Lung microvascular endothelial cell (primary cell): ENCODE results near the gene CGREF1. TPM values are rescaled to one million over a fixed set of nuclear protein-coding genes. Genes with fewer than 3 reads are reported as not detected.
"Not testable (repeated sequence)": the region's sequence is repeated elsewhere in the genome, so short reads cannot be mapped to it uniquely, and the experiment has no call there.

Experiments
- DNase-seq, 2 donors: peaks; one replicate each; pipeline versions ENCODE4 v3.0.0 to v3.0.0-alpha.2; 2010; ENCODE audit warnings: low read depth in 2 of 2
- total RNA-seq: library from RNA; depleted of rRNA; stranded (reverse); fragments of >200 nt; gene quantifications from 2 replicates; pipeline ENCODE4 v1.2.1, GENCODE V29; 2014

The CGREF1 gene
- total RNA-seq, 1 donor from 2014 or later = 2.0 TPM

- DNase-seq = no peak
Measured at GRCh38 chr2:27115519-27115918, 3.4 kb downstream of the CGREF1 start.

GRCh38 chr2:27111392-27112078 is 7.4 kb downstream of the CGREF1 start:
- not testable (repeated sequence) for DNase-seq

GRCh38 chr2:27110603-27111352 is 8.2 kb downstream of the CGREF1 start:
- not testable (repeated sequence) for DNase-seq

GRCh38 chr2:27109083-27109482 is 9.8 kb downstream of the CGREF1 start:
- DNase-seq = no peak

- peak in 1 of 2 donors; percentile 39 for DNase-seq
Measured at GRCh38 chr2:27108221-27108620, 10.7 kb downstream of the CGREF1 start.

- DNase-seq = no peak
Measured at GRCh38 chr2:27105981-27106380, 12.9 kb downstream of the CGREF1 start.

GRCh38 chr2:27102329-27102728 is 16.6 kb downstream of the CGREF1 start:
- DNase-seq = no peak

- no peak for DNase-seq
Measured at GRCh38 chr2:27100036-27100435, 18.9 kb downstream of the CGREF1 start.

GRCh38 chr2:27099334-27099955 is 19.5 kb downstream of the CGREF1 start:
- no peak for DNase-seq

- DNase-seq = no peak
Measured at GRCh38 chr2:27097341-27097740, 21.6 kb downstream of the CGREF1 start.

GRCh38 chr2:27096748-27097297 is 22.1 kb downstream of the CGREF1 start:
- no peak for DNase-seq

GRCh38 chr2:27095745-27096651 is 22.9 kb downstream of the CGREF1 start:
- peak; percentile 58 to 79 for DNase-seq

- no peak for DNase-seq
Measured at GRCh38 chr2:27095427-27095744, 23.5 kb downstream of the CGREF1 start.

GRCh38 chr2:27094353-27094984 is 24.5 kb downstream of the CGREF1 start:
- DNase-seq = no peak

- no peak for DNase-seq
Measured at GRCh38 chr2:27093430-27094352, 25.2 kb downstream of the CGREF1 start.

- no peak for DNase-seq
Measured at GRCh38 chr2:27092696-27093429, 26.1 kb downstream of the CGREF1 start.

GRCh38 chr2:27091746-27092695 is 26.9 kb downstream of the CGREF1 start:
- DNase-seq = no peak
